Stomach (tissue), 4 donors: ENCODE measurements around the gene TSKS.

Experiments
- CTCF ChIP-seq, 7 experiments: fragments of 450-650 bp in 4 of 7; fragments of 200-600 bp in 3 of 7; sonication (generic) in 3 of 7; IDR thresholded peaks; one replicate each; pipeline ENCODE4 v1.5.1; 2016 to 2019; ENCODE audit warnings: antibody characterized with exemption in 7 of 7, control low read depth in 2 of 7, mild to moderate bottlenecking in 1 of 7
- POLR2A ChIP-seq, 4 donors: fragments of 450-650 bp; IDR thresholded peaks; one replicate each; pipeline ENCODE4 v1.6.1; 2016; ENCODE audit warnings: antibody characterized with exemption in 4 of 4, control low read depth in 2 of 4, mild to moderate bottlenecking in 1 of 4, moderate library complexity in 1 of 4
- POLR2AphosphoS5 ChIP-seq, 3 donors: sonication (generic); formaldehyde crosslinking; IDR thresholded peaks; one replicate each; pipeline ENCODE4 v1.6.1; 2016; ENCODE audit warnings: antibody characterized with exemption in 3 of 3

DNA sequence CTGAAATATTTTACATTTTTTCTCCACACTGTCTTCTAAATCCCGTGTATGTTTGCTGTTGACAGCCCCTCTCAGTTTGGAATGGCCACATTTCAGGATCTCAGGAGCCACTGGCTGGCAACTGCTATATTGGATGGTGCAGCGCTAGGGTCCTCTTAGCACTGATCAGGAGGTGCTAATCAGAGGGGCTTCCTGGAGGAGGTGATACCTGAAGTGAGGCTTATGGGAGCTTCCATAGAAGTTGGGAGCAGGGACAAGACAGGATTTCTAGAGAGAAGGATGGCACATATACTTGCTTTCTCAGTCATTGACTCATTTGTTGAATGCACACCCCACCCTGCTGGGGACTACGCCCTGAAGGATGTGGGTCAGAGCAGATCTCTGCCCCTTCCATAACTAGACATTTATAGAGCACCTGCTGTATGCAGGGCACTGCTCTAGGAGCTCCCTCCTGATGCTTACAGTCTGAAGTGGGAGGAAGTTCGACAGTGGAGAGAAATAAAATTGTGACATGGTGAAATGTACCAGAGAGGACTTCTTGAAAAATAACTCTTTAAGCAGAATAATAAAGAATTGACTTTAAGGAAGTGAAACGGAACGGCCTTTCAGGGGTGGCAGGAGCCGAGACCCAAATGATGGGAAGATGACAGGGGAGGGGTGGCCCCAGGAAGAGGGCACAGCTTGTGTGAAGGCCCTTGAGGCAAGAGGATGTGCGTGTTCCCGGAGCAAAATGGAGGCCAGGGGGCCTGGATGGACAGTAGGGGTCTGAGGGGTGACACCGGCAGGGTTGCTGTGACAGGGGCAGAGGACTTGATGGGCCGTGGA is 16.8 kb upstream of the TSKS start:
- no peak for TF ChIP-seq CTCF (IDR thresholded peaks at IDR 0.05)
- TF ChIP-seq POLR2A (IDR thresholded peaks at IDR 0.05), result no peak
- TF ChIP-seq POLR2AphosphoS5 (IDR thresholded peaks at IDR 0.05), result no peak
